T-helper 2 cell treated with Interferon-gamma antibody and Interleukin-4, amounts not matched to agents 5 μg/mL and 100 μg/mL, for 36 hours (primary cell): ENCODE results near the gene DOHH.

Experiments used
- DNase-seq: peaks from one replicate; pipeline ENCODE4 v3.0.0; 2021; ENCODE audit warnings: low spot score
- H3K27ac Mint-ChIP-seq: one replicate; pipeline ENCODE4 v1.8.0; 2021; ENCODE audit warnings: mild to moderate bottlenecking, mixed read lengths
- H3K27me3 Mint-ChIP-seq: one replicate; pipeline ENCODE4 v1.8.0; 2021; ENCODE audit warnings: low read depth, mixed read lengths
- H3K36me3 Mint-ChIP-seq: one replicate; pipeline ENCODE4 v1.8.0; 2021; ENCODE audit warnings: low read depth, mixed read lengths
- H3K4me1 Mint-ChIP-seq: one replicate; pipeline ENCODE4 v1.8.0; 2021; ENCODE audit warnings: low read depth, mixed read lengths
- H3K4me3 Mint-ChIP-seq: one replicate; pipeline ENCODE4 v1.8.0; 2022; ENCODE audit warnings: mild to moderate bottlenecking, moderate library complexity, mixed read lengths
- H3K9me3 Mint-ChIP-seq: one replicate; pipeline ENCODE4 v1.8.0; 2021; ENCODE audit warnings: mixed read lengths

Gene DOHH

DNA sequence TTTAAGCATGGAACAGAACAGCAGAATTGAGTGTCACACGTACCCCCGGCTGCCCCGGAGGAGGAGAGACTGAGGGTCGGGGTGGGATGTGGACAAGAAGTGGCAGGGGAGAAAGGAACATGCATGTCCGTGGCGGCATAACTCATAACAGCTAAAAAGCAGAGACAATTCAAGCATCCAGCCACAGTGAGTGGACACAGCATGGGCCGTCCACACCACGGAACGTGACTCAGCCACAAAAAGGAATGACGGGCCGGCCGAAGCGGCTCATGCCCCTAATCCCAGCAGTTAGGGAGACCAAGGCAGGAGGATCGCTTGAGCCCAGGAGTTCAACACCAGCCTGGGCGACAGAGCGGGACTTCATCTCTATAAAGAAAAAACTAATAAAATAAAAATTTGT is 7.6 kb downstream of the DOHH start:
- DNase-seq, result no peak
- peaks cover 38% of the 10 kb centered on the region for H3K36me3 Mint-ChIP-seq
- H3K4me1 Mint-ChIP-seq, result peaks cover 7% of the 10 kb centered on the region
- H3K27me3 Mint-ChIP-seq, result no peaks in the 10 kb centered on the region
- no peak overlapping the region for H3K27ac Mint-ChIP-seq
- H3K4me3 Mint-ChIP-seq, result no peak overlapping the region
- H3K9me3 Mint-ChIP-seq, result no peaks in the 10 kb centered on the region

DNA sequence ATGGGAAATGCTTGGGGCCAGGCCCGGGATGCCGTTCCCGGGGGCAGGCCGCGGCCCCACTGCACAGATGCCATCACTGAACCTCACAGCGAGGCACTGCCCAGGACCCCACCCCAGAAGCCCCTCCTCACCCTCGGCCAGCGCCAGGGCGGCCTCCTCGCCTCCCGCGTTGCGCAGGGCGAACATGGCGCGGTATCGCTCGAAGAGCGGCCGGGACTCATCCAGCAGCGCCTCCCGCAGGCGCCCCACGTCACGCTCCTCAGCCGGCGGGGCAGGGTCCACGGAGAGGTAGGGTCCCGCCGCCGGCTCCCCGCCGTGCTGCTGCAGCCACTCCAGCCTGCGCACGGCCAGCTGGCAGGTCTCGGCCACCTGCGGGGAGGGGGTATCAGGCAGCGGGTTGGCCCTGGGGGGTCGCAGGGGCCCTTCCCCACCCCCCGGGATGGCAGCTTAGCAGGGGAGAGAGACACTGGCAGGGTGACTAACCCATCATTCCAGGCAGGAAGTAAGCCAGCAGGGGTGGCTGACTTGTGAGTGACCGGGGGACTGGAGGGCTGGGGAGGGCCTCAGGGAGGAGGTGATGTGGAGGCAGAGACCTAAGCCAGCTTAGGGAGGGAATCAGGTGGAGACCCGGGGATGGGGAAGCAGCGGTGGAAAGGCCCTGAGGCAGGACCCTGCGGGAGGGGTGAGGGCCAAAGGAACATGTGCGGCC is 8.2 kb downstream of the DOHH start:
- Mint-ChIP-seq H3K27me3 (no peaks in the 10 kb centered on the region), H3K4me3 (no peak overlapping the region), H3K36me3 (peaks cover 34% of the 10 kb centered on the region), H3K4me1 (peaks cover 7% of the 10 kb centered on the region), H3K9me3 (no peaks in the 10 kb centered on the region), H3K27ac (peak overlapping the region; percentile 15)
- no peak for DNase-seq

- peaks cover 7% of the 10 kb centered on the region for H3K4me1 Mint-ChIP-seq
- H3K9me3 Mint-ChIP-seq, result no peaks in the 10 kb centered on the region
- DNase-seq, result no peak
Observed at GRCh38 chr19:3491396-3492119, 8.9 kb downstream of the DOHH start.

GRCh38 chr19:3483226-3483628 is 17.2 kb downstream of the DOHH start, which contains the start of gene SMIM44:
SMIM44 (minus strand) TSS chr19:3483441; CDS start chr19:3483403, 38 bp downstream.
- Mint-ChIP-seq H3K27ac (no peak within 1 kb of the TSS), H3K36me3 (no peaks in the 10 kb centered on the region), H3K9me3 (no peaks in the 10 kb centered on the region), H3K27me3 (no peaks in the 10 kb centered on the region), H3K4me1 (peaks cover 14% of the 10 kb centered on the region), H3K4me3 (no peak within 1 kb of the TSS)
- DNase-seq, result no peak

More at GRCh38 chr19:3491396-3492119, 8.9 kb downstream of the DOHH start:
- H3K27me3 Mint-ChIP-seq, result no peaks in the 10 kb centered on the region
- no peak overlapping the region for H3K27ac Mint-ChIP-seq
- H3K4me3 Mint-ChIP-seq, result no peak overlapping the region
- H3K36me3 Mint-ChIP-seq, result peaks cover 27% of the 10 kb centered on the region

DNA sequence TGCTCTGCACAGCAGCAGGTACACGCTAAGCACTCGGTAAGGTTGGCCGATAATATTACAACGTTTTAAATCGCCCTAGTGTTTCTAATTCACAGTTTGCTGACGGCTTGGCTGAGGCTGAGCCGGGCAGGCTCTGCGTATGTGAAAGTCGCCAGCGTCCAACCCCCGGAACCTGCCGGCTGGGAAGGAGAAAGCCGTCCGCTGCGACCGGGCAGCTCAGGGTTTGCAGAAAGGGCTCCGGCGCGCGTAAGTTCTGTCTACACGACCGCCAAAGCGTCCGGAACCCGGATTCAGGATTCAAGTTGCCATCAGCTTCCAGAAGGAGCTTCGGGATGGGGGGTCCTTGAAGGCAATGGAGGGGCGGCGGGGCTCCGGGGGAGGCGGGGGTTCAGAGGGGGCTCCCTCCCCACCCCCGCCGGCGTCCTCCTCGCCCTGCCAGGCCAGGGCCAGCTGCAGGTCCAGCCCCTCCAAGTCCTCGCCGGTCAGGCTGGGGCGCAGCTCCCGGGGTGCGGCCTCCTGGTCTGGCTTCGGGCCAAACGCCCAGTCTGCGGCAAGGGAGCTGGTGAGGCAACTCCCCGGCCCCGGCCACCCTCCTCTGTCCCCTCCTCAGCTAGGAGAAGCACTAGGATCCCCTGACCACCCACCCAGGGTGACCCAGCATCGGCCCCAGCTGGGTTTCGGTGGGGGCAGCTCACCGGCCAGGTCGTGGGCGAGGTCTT is 17.8 kb downstream of the DOHH start:
- no peak for DNase-seq
- H3K36me3 Mint-ChIP-seq, result no peaks in the 10 kb centered on the region
- peaks cover 17% of the 10 kb centered on the region for H3K4me1 Mint-ChIP-seq
- H3K4me3 Mint-ChIP-seq, result no peak overlapping the region
- H3K27me3 Mint-ChIP-seq, result peaks cover 2% of the 10 kb centered on the region
- H3K9me3 Mint-ChIP-seq, result no peaks in the 10 kb centered on the region
- no peak overlapping the region for H3K27ac Mint-ChIP-seq

DNA sequence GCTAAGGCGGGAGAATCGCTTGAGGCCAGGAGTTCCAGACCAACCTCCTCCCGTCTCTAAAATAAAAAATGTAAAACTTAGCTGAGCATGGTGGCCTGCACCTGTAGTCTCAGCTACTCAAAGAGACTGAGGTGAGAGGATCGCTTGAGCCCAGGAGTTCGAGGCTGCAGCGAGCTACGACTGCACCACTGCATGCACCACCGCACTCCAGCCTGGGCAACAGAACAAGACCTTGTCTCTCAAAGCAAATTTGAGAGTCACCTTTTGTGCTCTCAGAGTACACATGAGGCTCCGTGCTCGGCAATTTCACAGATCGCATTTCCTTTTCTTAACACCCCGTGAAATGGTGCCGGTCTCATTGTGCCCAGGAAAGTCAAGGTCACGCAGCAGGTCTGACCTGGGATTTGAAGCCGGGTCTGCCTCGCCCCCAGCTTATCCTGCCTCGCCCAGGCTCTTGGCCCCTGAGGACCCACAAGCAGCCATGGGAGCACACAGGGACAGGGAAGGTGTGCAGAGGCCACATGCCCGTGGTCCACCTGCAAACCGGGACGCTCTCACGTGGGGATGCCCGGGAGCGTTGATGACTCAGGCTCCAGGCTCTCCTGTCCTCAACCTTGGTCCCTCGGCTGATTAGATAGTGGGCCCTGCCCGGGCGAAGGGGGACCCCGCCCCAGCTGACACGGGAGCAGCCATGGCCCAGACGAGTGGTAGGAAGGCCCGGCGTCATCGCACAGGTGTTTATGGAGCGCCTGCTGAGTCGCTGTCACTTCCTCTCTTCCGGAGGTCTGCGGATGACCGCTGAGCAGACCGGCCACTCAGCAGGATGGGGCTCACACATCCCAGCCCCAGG is 19.0 kb downstream of the DOHH start:
- no peak overlapping the region for H3K27ac Mint-ChIP-seq
- H3K4me3 Mint-ChIP-seq, result no peak overlapping the region
- peaks cover 2% of the 10 kb centered on the region for H3K27me3 Mint-ChIP-seq
- no peak for DNase-seq
- peaks cover 17% of the 10 kb centered on the region for H3K4me1 Mint-ChIP-seq
- no peaks in the 10 kb centered on the region for H3K9me3 Mint-ChIP-seq
- H3K36me3 Mint-ChIP-seq, result no peaks in the 10 kb centered on the region

DNA sequence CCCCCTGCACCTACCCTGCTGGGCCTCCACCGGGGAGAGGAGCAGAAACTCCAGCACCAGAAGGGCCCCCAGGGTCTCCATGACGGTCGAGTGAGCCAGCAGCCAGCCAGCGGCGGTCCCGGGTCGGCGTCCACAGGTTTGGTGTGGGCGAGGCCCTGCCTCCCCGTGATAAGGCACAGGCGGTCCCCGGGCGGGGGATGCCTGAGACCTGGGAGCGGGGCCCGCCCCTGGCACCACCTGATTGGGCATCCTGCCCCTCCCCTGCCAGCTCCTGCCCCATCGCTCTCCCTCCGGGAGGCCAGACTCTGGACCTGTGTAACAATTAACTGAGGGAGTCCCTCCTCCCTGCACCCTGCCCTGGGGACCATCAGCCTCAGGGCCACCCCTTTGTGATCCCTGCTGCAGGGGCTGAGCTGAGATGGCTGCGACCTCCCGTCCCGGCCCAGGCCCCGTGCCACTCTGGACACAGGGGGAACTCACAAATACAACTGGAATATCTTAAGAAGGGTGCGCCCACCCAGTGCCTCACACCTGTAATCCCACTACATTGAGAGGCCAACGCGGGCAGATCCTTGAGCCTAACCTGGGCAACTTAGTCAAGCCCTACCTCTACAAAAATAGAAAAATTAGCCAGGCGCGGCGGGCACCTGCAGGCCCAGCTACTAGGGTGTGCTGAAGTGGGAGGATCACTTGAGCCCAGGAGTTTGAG is 19.9 kb downstream of the DOHH start, which contains the start of gene SMIM24:
Gene SMIM24 (minus strand): TSS at position 143 of the 709 bp plus-strand sequence. CDS start 62 bp downstream, at position 81.
- Mint-ChIP-seq H3K27me3 (peaks cover 2% of the 10 kb centered on the region), H3K4me1 (peaks cover 17% of the 10 kb centered on the region), H3K27ac (no peak within 1 kb of the TSS), H3K4me3 (peak within 1 kb of the TSS; percentile 78), H3K9me3 (no peaks in the 10 kb centered on the region), H3K36me3 (no peaks in the 10 kb centered on the region)
- DNase-seq, result no peak

DNA sequence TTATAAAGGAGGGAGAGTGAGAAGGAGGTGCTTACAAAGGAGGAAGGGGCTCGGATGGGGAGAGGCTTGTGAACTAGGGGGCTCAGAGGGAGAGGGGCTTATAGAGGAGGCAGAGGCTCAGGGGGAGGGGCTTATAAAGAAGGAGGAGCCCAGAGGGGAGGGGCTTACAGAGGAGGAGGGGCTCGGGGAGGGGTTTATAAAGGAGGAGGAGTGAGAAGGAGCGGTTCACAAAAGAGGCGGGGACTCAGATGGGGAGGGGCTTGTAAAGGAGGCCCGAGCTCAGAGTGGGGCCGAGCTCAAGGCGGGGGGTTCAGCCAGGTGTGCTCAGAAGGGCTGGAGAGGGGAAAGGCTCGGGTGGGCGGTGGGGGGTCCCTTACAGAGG is 20.6 kb downstream of the DOHH start:
- H3K4me1 Mint-ChIP-seq, result peaks cover 17% of the 10 kb centered on the region
- no peaks in the 10 kb centered on the region for H3K36me3 Mint-ChIP-seq
- DNase-seq, result no peak
- peaks cover 2% of the 10 kb centered on the region for H3K27me3 Mint-ChIP-seq
- H3K4me3 Mint-ChIP-seq, result no peak overlapping the region
- H3K9me3 Mint-ChIP-seq, result no peaks in the 10 kb centered on the region
- H3K27ac Mint-ChIP-seq, result no peak overlapping the region

- Mint-ChIP-seq H3K4me1 (peaks cover 17% of the 10 kb centered on the region), H3K27ac (no peak overlapping the region), H3K9me3 (no peaks in the 10 kb centered on the region), H3K27me3 (peaks cover 2% of the 10 kb centered on the region), H3K36me3 (no peaks in the 10 kb centered on the region), H3K4me3 (peak overlapping the region; percentile 78)
- DNase-seq, result peak; percentile 20
Observed at GRCh38 chr19:3479177-3479833, 21.2 kb downstream of the DOHH start.

DNA sequence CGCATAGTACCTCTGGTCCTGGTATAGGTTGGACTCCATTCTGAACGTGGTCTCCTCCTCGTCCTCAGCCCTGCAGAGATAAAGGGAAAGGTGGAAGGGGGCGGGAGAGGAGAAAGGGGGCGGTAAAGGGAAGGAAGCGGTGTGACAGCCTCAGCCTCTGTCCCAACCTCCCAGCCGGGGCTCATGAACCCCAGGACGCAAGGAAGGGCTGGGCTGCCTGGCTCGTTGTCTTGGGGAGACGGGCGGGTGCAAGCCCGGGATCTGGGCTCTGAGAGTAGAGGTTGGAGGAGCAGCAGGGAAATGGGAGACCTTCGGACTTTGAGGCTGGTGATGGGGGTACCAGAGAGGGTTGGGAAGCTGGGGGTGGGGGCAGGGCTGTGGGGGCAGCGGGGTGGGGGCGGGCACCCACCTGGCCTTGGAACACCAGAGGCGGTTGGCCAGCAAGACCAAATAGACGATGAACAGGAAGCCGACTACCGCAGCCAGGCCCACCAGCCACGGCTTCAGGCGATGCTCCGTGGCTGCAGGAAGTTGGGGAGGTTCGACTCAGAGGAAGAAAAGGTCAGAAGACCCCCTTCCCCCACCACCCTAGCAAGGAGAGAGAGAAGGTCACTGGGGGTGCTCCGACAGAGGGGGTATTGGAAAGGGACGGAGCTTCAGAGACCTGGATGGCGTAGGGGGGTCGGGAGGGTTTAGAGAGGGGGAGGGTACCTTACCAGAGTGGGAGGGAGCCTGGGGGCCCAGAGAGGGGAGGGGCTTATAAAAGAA is 21.9 kb downstream of the DOHH start:
- DNase-seq, result no peak
- Mint-ChIP-seq H3K4me3 (peak overlapping the region; percentile 78), H3K27me3 (peaks cover 2% of the 10 kb centered on the region), H3K9me3 (no peaks in the 10 kb centered on the region), H3K27ac (peak overlapping the region; percentile 79), H3K36me3 (no peaks in the 10 kb centered on the region), H3K4me1 (peaks cover 17% of the 10 kb centered on the region)

- H3K36me3 Mint-ChIP-seq, result no peaks in the 10 kb centered on the region
- H3K9me3 Mint-ChIP-seq, result no peaks in the 10 kb centered on the region
- no peak for DNase-seq
- peaks cover 17% of the 10 kb centered on the region for H3K4me1 Mint-ChIP-seq
- H3K27ac Mint-ChIP-seq, result peak overlapping the region; percentile 60
- H3K4me3 Mint-ChIP-seq, result peak overlapping the region; percentile 73
- peaks cover 2% of the 10 kb centered on the region for H3K27me3 Mint-ChIP-seq
Observed at GRCh38 chr19:3477951-3478350, 22.5 kb downstream of the DOHH start.

- H3K4me3 Mint-ChIP-seq, result no peak overlapping the region
- peaks cover 2% of the 10 kb centered on the region for H3K27me3 Mint-ChIP-seq
- DNase-seq, result no peak
- H3K36me3 Mint-ChIP-seq, result no peaks in the 10 kb centered on the region
- H3K4me1 Mint-ChIP-seq, result peaks cover 17% of the 10 kb centered on the region
- no peak overlapping the region for H3K27ac Mint-ChIP-seq
- no peaks in the 10 kb centered on the region for H3K9me3 Mint-ChIP-seq
Observed at GRCh38 chr19:3477506-3477905, 23.0 kb downstream of the DOHH start.
